Measurements from ENCODE around the gene PHC2.

Gene PHC2

GRCh38 chr1:33469691-33470090 is 38.8 kb upstream of the PHC2 start (continued):
- TF ChIP-seq, protein P1, sequence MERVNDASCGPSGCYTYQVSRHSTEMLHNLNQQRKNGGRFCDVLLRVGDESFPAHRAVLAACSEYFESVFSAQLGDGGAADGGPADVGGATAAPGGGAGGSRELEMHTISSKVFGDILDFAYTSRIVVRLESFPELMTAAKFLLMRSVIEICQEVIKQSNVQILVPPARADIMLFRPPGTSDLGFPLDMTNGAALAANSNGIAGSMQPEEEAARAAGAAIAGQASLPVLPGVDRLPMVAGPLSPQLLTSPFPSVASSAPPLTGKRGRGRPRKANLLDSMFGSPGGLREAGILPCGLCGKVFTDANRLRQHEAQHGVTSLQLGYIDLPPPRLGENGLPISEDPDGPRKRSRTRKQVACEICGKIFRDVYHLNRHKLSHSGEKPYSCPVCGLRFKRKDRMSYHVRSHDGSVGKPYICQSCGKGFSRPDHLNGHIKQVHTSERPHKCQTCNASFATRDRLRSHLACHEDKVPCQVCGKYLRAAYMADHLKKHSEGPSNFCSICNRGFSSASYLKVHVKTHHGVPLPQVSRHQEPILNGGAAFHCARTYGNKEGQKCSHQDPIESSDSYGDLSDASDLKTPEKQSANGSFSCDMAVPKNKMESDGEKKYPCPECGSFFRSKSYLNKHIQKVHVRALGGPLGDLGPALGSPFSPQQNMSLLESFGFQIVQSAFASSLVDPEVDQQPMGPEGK (CRISPR knock-in tag; IDR thresholded peaks at IDR 0.05; ENCODE audit: borderline replicate concordance) = no peak
- TF ChIP-seq CSRNP3 (CRISPR knock-in tag; IDR thresholded peaks at IDR 0.05) (no peak), ARNTL (CRISPR knock-in tag; IDR thresholded peaks at IDR 0.05; ENCODE audit: borderline replicate concordance, low read depth) (no peak), ZNF70 (CRISPR knock-in tag; IDR thresholded peaks at IDR 0.05) (no peak)

DNA sequence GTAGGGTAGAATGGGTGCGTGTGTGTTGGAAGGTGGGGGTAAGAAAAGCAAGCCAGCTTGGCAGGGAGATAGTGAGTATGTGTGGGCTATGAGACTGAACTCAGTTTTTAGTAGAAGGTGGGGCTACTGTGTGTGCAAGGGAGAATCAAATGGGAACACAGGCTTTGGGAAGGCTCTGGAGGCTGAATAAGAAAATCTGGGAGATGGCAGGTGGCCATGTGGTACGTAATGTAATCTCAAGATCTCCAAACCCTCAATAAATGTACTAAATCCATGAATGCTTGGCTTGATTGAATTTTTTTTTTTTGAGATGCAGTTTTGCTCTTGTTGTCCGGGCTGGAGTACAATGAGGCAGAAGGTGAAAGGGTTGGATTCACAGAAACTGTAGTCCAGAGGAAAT is 38.1 kb upstream of the PHC2 start:
- TF ChIP-seq ISL1 (CRISPR knock-in tag; IDR thresholded peaks at IDR 0.05) (no peak), PPARA (CRISPR knock-in tag; IDR thresholded peaks at IDR 0.05; ENCODE audit: borderline replicate concordance) (no peak), ZFP3 (CRISPR knock-in tag; IDR thresholded peaks at IDR 0.05) (no peak), RARB (CRISPR knock-in tag; IDR thresholded peaks at IDR 0.05) (no peak), OSR1 (CRISPR knock-in tag; IDR thresholded peaks at IDR 0.05) (no peak), CREB5 (CRISPR knock-in tag; IDR thresholded peaks at IDR 0.05; ENCODE audit: low read depth) (no peak), ARNTL (CRISPR knock-in tag; IDR thresholded peaks at IDR 0.05; ENCODE audit: borderline replicate concordance, low read depth) (no peak), ZFP30 (CRISPR knock-in tag; IDR thresholded peaks at IDR 0.05) (no peak), POU6F1 (CRISPR knock-in tag; IDR thresholded peaks at IDR 0.05; ENCODE audit: borderline replicate concordance, low read depth) (no peak), ZC3H10 (CRISPR knock-in tag; IDR thresholded peaks at IDR 0.05) (no peak), CSRNP3 (CRISPR knock-in tag; IDR thresholded peaks at IDR 0.05) (no peak), ZNF8 (CRISPR knock-in tag; IDR thresholded peaks at IDR 0.05) (no peak), CSDC2 (CRISPR knock-in tag; IDR thresholded peaks at IDR 0.05) (no peak), SNAI2 (CRISPR knock-in tag; IDR thresholded peaks at IDR 0.05) (no peak), TCF4 (CRISPR knock-in tag; IDR thresholded peaks at IDR 0.05; ENCODE audit: borderline replicate concordance) (no peak), GLIS3 (CRISPR knock-in tag; IDR thresholded peaks at IDR 0.05) (no peak), ZNF565 (CRISPR knock-in tag; conservative IDR thresholded peaks at IDR 0.05; ENCODE audit: low read depth) (no peak)
- TF ChIP-seq, protein P2, sequence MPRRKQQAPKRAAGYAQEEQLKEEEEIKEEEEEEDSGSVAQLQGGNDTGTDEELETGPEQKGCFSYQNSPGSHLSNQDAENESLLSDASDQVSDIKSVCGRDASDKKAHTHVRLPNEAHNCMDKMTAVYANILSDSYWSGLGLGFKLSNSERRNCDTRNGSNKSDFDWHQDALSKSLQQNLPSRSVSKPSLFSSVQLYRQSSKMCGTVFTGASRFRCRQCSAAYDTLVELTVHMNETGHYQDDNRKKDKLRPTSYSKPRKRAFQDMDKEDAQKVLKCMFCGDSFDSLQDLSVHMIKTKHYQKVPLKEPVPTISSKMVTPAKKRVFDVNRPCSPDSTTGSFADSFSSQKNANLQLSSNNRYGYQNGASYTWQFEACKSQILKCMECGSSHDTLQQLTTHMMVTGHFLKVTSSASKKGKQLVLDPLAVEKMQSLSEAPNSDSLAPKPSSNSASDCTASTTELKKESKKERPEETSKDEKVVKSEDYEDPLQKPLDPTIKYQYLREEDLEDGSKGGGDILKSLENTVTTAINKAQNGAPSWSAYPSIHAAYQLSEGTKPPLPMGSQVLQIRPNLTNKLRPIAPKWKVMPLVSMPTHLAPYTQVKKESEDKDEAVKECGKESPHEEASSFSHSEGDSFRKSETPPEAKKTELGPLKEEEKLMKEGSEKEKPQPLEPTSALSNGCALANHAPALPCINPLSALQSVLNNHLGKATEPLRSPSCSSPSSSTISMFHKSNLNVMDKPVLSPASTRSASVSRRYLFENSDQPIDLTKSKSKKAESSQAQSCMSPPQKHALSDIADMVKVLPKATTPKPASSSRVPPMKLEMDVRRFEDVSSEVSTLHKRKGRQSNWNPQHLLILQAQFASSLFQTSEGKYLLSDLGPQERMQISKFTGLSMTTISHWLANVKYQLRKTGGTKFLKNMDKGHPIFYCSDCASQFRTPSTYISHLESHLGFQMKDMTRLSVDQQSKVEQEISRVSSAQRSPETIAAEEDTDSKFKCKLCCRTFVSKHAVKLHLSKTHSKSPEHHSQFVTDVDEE (CRISPR knock-in tag; IDR thresholded peaks at IDR 0.05) = no peak
- no peak for ATAC-seq

DNA sequence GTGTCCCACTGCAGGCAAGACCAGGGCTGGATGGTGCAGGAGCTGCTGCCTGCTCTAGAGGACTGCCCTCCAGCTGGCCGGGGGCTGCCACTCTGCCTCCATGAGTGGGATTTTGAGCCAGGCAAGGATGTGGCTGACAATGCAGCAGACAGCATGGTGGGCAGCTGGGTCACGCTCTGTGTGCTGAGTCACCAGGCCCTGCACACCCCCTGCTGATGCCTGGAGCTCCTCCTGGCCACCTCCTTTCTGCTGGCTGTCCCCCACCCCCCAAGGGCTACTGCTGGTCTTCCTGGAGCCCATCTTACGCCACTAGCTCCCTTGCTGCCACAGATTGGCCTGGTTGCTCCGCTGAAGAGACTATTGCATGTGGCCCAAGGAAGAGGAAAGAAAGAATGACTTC is 37.6 kb upstream of the PHC2 start:
- no peak for ATAC-seq
- no peak for TF ChIP-seq OSR1 (CRISPR knock-in tag; IDR thresholded peaks at IDR 0.05)
- TF ChIP-seq CSRNP3 (CRISPR knock-in tag; IDR thresholded peaks at IDR 0.05) = no peak
- no peak for TF ChIP-seq ZFP30 (CRISPR knock-in tag; IDR thresholded peaks at IDR 0.05)
- TF ChIP-seq ZNF565 (CRISPR knock-in tag; conservative IDR thresholded peaks at IDR 0.05; ENCODE audit: low read depth) = no peak
- TF ChIP-seq ARNTL (CRISPR knock-in tag; IDR thresholded peaks at IDR 0.05; ENCODE audit: borderline replicate concordance, low read depth) = no peak
- no peak for TF ChIP-seq CSDC2 (CRISPR knock-in tag; IDR thresholded peaks at IDR 0.05)
- TF ChIP-seq ZNF70 (CRISPR knock-in tag; IDR thresholded peaks at IDR 0.05) = no peak
- TF ChIP-seq ISL1 (CRISPR knock-in tag; IDR thresholded peaks at IDR 0.05) = no peak
- no peak for TF ChIP-seq BACH2 (CRISPR knock-in tag; IDR thresholded peaks at IDR 0.05; ENCODE audit: borderline replicate concordance)
- no peak for TF ChIP-seq ZC3H10 (CRISPR knock-in tag; IDR thresholded peaks at IDR 0.05)
- TF ChIP-seq TCF4 (CRISPR knock-in tag; IDR thresholded peaks at IDR 0.05; ENCODE audit: borderline replicate concordance) = no peak
- no peak for TF ChIP-seq CREB5 (CRISPR knock-in tag; IDR thresholded peaks at IDR 0.05; ENCODE audit: low read depth)
